OCI-LY7 (cell line): ENCODE results near the gene APBB1IP.

Experiments used
- EZH2phosphoT487 ChIP-seq: fragments of 200-600 bp; sonication (generic); IDR thresholded peaks from 2 replicates; pipeline ENCODE4 v1.6.1; 2018; ENCODE audit warnings: low read depth, borderline replicate concordance, mild to moderate bottlenecking, mixed run types, antibody characterized with exemption, low read length, moderate library complexity, mixed read lengths
- TF ChIP-seq, protein P1 (sequence below): fragments of 200-600 bp; sonication (generic); conservative IDR thresholded peaks from 2 replicates; pipeline ENCODE4 v1.5.1; 2014; ENCODE audit warnings: mild to moderate bottlenecking, antibody characterized with exemption, low read length, moderate library complexity, mixed read lengths

DNA sequence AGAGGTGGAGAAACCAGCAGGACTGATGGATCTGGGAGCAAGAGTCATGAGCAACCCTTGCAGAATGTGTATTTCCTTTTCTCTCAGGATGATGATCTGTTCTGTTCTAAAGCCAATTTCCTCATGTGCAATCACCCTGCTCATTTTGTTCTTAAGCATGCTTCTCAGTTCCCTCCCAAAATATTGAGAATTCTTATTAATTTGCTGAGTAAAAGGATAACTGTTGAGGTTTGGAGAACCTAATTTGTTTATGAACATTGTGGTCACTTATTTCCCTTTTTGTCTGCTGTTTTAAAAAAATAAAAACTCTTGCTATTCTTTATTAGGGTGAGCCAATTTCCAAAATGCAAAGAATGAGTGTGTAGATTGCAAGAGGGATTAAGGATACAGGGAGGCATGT is 106.8 kb downstream of the APBB1IP start:
- TF ChIP-seq, protein P1, sequence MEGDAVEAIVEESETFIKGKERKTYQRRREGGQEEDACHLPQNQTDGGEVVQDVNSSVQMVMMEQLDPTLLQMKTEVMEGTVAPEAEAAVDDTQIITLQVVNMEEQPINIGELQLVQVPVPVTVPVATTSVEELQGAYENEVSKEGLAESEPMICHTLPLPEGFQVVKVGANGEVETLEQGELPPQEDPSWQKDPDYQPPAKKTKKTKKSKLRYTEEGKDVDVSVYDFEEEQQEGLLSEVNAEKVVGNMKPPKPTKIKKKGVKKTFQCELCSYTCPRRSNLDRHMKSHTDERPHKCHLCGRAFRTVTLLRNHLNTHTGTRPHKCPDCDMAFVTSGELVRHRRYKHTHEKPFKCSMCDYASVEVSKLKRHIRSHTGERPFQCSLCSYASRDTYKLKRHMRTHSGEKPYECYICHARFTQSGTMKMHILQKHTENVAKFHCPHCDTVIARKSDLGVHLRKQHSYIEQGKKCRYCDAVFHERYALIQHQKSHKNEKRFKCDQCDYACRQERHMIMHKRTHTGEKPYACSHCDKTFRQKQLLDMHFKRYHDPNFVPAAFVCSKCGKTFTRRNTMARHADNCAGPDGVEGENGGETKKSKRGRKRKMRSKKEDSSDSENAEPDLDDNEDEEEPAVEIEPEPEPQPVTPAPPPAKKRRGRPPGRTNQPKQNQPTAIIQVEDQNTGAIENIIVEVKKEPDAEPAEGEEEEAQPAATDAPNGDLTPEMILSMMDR = no peak
- no peak for TF ChIP-seq EZH2phosphoT487
